ENCODE measurements around the gene RCAN2.

The RCAN2 gene

GRCh38 chr6:46331461-46331860 lies 159.8 kb downstream of the RCAN2 start:
- DNase-seq: no peak

GRCh38 chr6:46329568-46329967 lies 161.7 kb downstream of the RCAN2 start:
- DNase-seq: peak; percentile 28

GRCh38 chr6:46327779-46328178 lies 163.5 kb downstream of the RCAN2 start:
- DNase-seq: no peak

- DNase-seq: peak; percentile 69
These were observed 165.4 kb downstream of the RCAN2 start for GRCh38 chr6:46325561-46326530.

GRCh38 chr6:46324706-46325105 lies 166.5 kb downstream of the RCAN2 start:
- no peak for DNase-seq

- no peak for DNase-seq
These were observed 167.2 kb downstream of the RCAN2 start for GRCh38 chr6:46323966-46324622.

GRCh38 chr6:46323312-46323965 lies 167.8 kb downstream of the RCAN2 start:
- DNase-seq: no peak

- DNase-seq: no peak
These were observed 170.7 kb downstream of the RCAN2 start for GRCh38 chr6:46320505-46320904.

GRCh38 chr6:46315589-46315988 lies 175.7 kb downstream of the RCAN2 start:
- no peak for DNase-seq

- no peak for DNase-seq
These were observed 178.6 kb downstream of the RCAN2 start for GRCh38 chr6:46312654-46313053.

- no peak for DNase-seq
These were observed 181.1 kb downstream of the RCAN2 start for GRCh38 chr6:46310196-46310595.

- DNase-seq: no peak
These were observed 184.8 kb downstream of the RCAN2 start for GRCh38 chr6:46306431-46306830.

- DNase-seq: peak; percentile 62
These were observed 185.4 kb downstream of the RCAN2 start for GRCh38 chr6:46305833-46306232.

- DNase-seq: no peak
These were observed 186.0 kb downstream of the RCAN2 start for GRCh38 chr6:46305236-46305635.

GRCh38 chr6:46302816-46303215 lies 188.4 kb downstream of the RCAN2 start:
- DNase-seq: no peak

- DNase-seq: no peak
These were observed 189.1 kb downstream of the RCAN2 start for GRCh38 chr6:46302176-46302575.

- DNase-seq: no peak
These were observed 192.0 kb downstream of the RCAN2 start for GRCh38 chr6:46299253-46299652.

- no peak for DNase-seq
These were observed 194.7 kb downstream of the RCAN2 start for GRCh38 chr6:46296586-46296985.

GRCh38 chr6:46293641-46294316 lies 197.5 kb downstream of the RCAN2 start:
- DNase-seq: no peak

GRCh38 chr6:46291880-46292279 lies 199.4 kb downstream of the RCAN2 start:
- DNase-seq: no peak

- DNase-seq: no peak
These were observed 200.0 kb downstream of the RCAN2 start for GRCh38 chr6:46291275-46291633.

- DNase-seq: no peak
These were observed 200.6 kb downstream of the RCAN2 start for GRCh38 chr6:46290421-46291274.

All from COR-L47 (cell line).